A549 (cell line): Measurements from ENCODE around the gene UBASH3B. TPM values are rescaled to one million over a fixed set of nuclear protein-coding genes. Genes with fewer than 3 reads are reported as not detected.

ENCODE experiments used
- ATAC-seq, 2 experiments: fragments of 200-7000 bp in 1 of 2; fragments of >200 bp in 1 of 2; cut with Nextera tagmentation in 1 of 2; cut with Tn5 transposase in 1 of 2; 3 replicates each; pipeline versions ENCODE4 v1.8.0 to v1.9.1; 2018 to 2020; ENCODE audit warnings: mild to moderate bottlenecking in 1 of 2, moderate library complexity in 1 of 2
- CTCF ChIA-PET: fragments of 300-600 bp; sonication (Branson Sonifier 250); formaldehyde crosslinking; extraction: SDS; loops from one replicate; lab custom pipeline; 2021; ENCODE audit warnings: antibody characterized with exemption, inconsistent platforms; lab: Yijun Ruan, JAX
- POLR2A ChIA-PET: fragments of 350-600 bp; formaldehyde crosslinking; extraction: SDS; loops from one replicate; lab custom pipeline; 2021; ENCODE audit warnings: antibody characterized with exemption, inconsistent platforms; lab: Yijun Ruan, JAX
- DNase-seq, 2 experiments: peaks; one replicate each; pipeline versions ENCODE4 v3.0.0 to v3.0.0-alpha.2; 2011 to 2016; ENCODE audit warnings: low read depth in 1 of 2, low spot score in 1 of 2
- FAIRE-seq: peaks from 2 replicates; lab custom pipeline; 2011; peaks lifted over from hg19 to GRCh38; lab: Jason Lieb, UNC
- H3K27ac ChIP-seq, 2 experiments: fragments of >200 bp; sonication (Bioruptor Twin); formaldehyde crosslinking; 3 replicates each; pipeline ENCODE4 v1.5.1; 2016 to 2017
- H3K4me1 ChIP-seq: fragments of >200 bp; sonication (Bioruptor Twin); formaldehyde crosslinking; 3 replicates; pipeline ENCODE4 v1.6.1; 2016
- H3K4me2 ChIP-seq: fragments of >200 bp; sonication (Bioruptor Twin); formaldehyde crosslinking; 3 replicates; pipeline ENCODE4 v1.6.1; 2016
- H3K4me3 ChIP-seq: fragments of >200 bp; sonication (Bioruptor Twin); formaldehyde crosslinking; 3 replicates; pipeline ENCODE4 v1.5.1; 2016
- H3K9me3 ChIP-seq: fragments of >200 bp; sonication (Bioruptor Twin); formaldehyde crosslinking; 3 replicates; pipeline ENCODE4 v1.6.1; 2016
- CHD2 ChIP-seq: fragments of 150-350 bp; IDR thresholded peaks from 2 replicates; pipeline ENCODE4 v1.6.1; 2014; ENCODE audit warnings: low read length; ENCODE audit not compliant: partially characterized antibody
- CHD4 ChIP-seq: fragments of 200-600 bp; sonication (generic); IDR thresholded peaks from 2 replicates; pipeline ENCODE4 v1.6.1; 2016; ENCODE audit warnings: antibody characterized with exemption, mild to moderate bottlenecking, borderline replicate concordance
- EP300 ChIP-seq, 2 experiments: fragments of >200 bp; sonication (Bioruptor Twin); formaldehyde crosslinking; IDR thresholded peaks; 2 replicates in 1 of 2; 3 replicates in 1 of 2; pipeline ENCODE4 v1.6.1; 2016 to 2017
- FOSB ChIP-seq: fragments of 250-450 bp; sonication (Bioruptor Pico); IDR thresholded peaks from 2 replicates; pipeline ENCODE4 v1.5.0; 2020; ENCODE audit warnings: mild to moderate bottlenecking, moderate library complexity
- HDAC2 ChIP-seq: fragments of 200-600 bp; sonication (generic); IDR thresholded peaks from 2 replicates; pipeline ENCODE4 v1.6.1; 2016
- HOXB5 ChIP-seq: fragments of 250-450 bp; sonication (Bioruptor Pico); IDR thresholded peaks from 2 replicates; pipeline ENCODE4 v1.5.0; 2020; ENCODE audit warnings: mild to moderate bottlenecking, moderate library complexity
- JUNB ChIP-seq: fragments of >200 bp; sonication (Bioruptor Twin); formaldehyde crosslinking; IDR thresholded peaks from 2 replicates; pipeline ENCODE4 v1.6.1; 2016
- KDM1A ChIP-seq: fragments of 200-600 bp; sonication (generic); IDR thresholded peaks from 2 replicates; pipeline ENCODE4 v1.6.1; 2016; ENCODE audit warnings: low read depth, mild to moderate bottlenecking
- KDM5A ChIP-seq: fragments of 200-600 bp; sonication (generic); IDR thresholded peaks from 2 replicates; pipeline ENCODE4 v1.6.1; 2016; ENCODE audit warnings: antibody characterized with exemption, mild to moderate bottlenecking
- MAFK ChIP-seq: fragments of 450-650 bp; IDR thresholded peaks from 2 replicates; pipeline ENCODE4 v1.6.1; 2014; ENCODE audit not compliant: partially characterized antibody
- MAZ ChIP-seq: fragments of 150-350 bp; IDR thresholded peaks from 2 replicates; pipeline ENCODE4 v1.6.1; 2014; ENCODE audit warnings: antibody characterized with exemption, low read depth, low read length, borderline replicate concordance
- MYC ChIP-seq: IDR thresholded peaks from 2 replicates; pipeline ENCODE4 v1.6.1; 2012; ENCODE audit warnings: mild to moderate bottlenecking, inconsistent platforms, low read length, improper control_type of control experiment, borderline replicate concordance
- NFE2L2 ChIP-seq: fragments of 150-350 bp; conservative IDR thresholded peaks from 2 replicates; pipeline ENCODE4 v1.6.1; 2014; ENCODE audit warnings: low read length
- NPAS2 ChIP-seq: fragments of 250-450 bp; sonication (Bioruptor Pico); IDR thresholded peaks from 2 replicates; pipeline ENCODE4 v1.8.0; 2022; ENCODE audit warnings: mild to moderate bottlenecking, moderate library complexity, borderline replicate concordance
- PHF8 ChIP-seq: fragments of 200-600 bp; sonication (generic); IDR thresholded peaks from 2 replicates; pipeline ENCODE4 v1.6.1; 2016; ENCODE audit warnings: low read depth, mild to moderate bottlenecking, antibody characterized with exemption, moderate library complexity, borderline replicate concordance
- POLR2AphosphoS2 ChIP-seq: conservative IDR thresholded peaks from 2 replicates; pipeline ENCODE4 v1.6.1; 2012; ENCODE audit warnings: low read length, improper control_type of control experiment, inconsistent platforms
- SMC3 ChIP-seq: fragments of >200 bp; sonication (Bioruptor Twin); formaldehyde crosslinking; IDR thresholded peaks from 3 replicates; pipeline ENCODE4 v1.6.1; 2018; ENCODE audit warnings: inconsistent platforms
- TFCP2L1 ChIP-seq: fragments of 250-450 bp; sonication (Bioruptor Pico); IDR thresholded peaks from 2 replicates; pipeline ENCODE4 v1.5.0; 2021; ENCODE audit warnings: mild to moderate bottlenecking
- WGBS: methylation state at CpG from one replicate; pipeline ENCODE4 v1.1.6; 2017; ENCODE audit errors: missing lambda C conversion rate; 5-methylcytosine and 5-hydroxymethylcytosine counted together
- polyA plus RNA-seq, 4 experiments: library from polyadenylated mRNA; depleted of rRNA in 3 of 4; stranded (reverse); fragments of >200 nt; fragmentation: RNase III in 1 of 4; extraction: RNeasy Plus Mini Kit Qiagen cat#74134 plus additional on column Dnase treatment in 1 of 4; gene quantifications; 2 replicates in 3 of 4; 3 replicates in 1 of 4; pipeline ENCODE4 v1.2.3, GENCODE V29; 2011 to 2017
- TF ChIP-seq, protein P1 (sequence below): IDR thresholded peaks from 2 replicates; pipeline ENCODE4 v1.6.1; 2012; ENCODE audit warnings: low read depth, borderline replicate concordance

The UBASH3B gene
- polyA plus RNA-seq, 2 of the 4 experiments (the other 2 are of a cell fraction): 33.4 to 43.0 TPM

GRCh38 chr11:122701143-122701542 is 45.6 kb downstream of the UBASH3B start:
- 78% methylated on average over 4 of the region's 4 CpGs for WGBS
- H3K4me1 ChIP-seq: peaks cover 27% of the 10 kb centered on the region

DNA sequence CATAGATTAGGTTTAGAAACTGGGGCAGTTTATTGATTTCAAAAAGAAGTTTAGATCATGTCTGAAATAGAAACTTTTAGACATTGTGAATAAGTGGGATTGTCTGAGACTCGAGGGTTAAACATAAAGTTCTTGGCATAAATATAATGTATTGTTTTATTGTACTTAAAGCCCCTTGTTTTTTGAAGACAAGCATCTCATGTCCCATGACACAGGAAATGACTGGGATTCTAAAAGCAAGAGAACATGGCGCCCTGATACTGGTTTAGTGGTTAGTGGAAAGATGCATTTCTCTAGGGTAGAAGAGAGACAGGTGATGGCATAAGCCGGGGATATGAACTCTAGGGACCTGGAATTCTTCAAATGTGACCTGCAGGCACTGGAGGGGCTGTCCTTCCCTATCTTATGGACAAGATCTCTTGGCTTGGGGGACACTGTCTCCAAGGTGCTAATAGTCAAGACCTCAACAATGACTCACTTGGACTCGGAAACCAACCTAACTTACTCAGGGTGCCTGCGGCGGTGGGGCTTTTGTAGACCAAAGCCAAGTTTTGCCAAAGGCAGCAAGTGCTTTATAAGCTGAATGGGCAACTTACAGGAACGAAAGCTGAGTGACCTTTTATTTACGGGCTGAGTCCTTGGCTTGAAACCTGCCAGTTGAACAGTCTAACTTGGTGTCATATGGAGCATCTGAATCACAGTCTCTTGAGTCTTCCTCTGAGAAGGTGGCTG is 48.2 kb downstream of the UBASH3B start:
- Histone ChIP-seq H3K4me3 (no peak overlapping the region), H3K9me3 (no peaks in the 10 kb centered on the region), H3K27ac (no peak overlapping the region), H3K4me1 (peaks cover 34% of the 10 kb centered on the region)
- whole genome bisulfite sequencing: 88% methylated on average over 8 of the region's 8 CpGs
- POLR2A ChIA-PET: no interaction called here
- no peak for FAIRE-seq
- CTCF ChIA-PET: no interaction called here
- DNase-seq: no peak
- no peak for ATAC-seq
- no peak for TF ChIP-seq FOSB (CRISPR knock-in tag)
- TF ChIP-seq KDM1A: no peak
- no peak for TF ChIP-seq MAFK
- no peak for TF ChIP-seq KDM5A
- TF ChIP-seq POLR2AphosphoS2: no peak
- TF ChIP-seq MAZ: no peak
- TF ChIP-seq CHD2: no peak
- TF ChIP-seq JUNB: no peak
- TF ChIP-seq NPAS2 (CRISPR knock-in tag): no peak
- no peak for TF ChIP-seq HOXB5 (CRISPR knock-in tag)
- TF ChIP-seq HDAC2: no peak
- no peak for TF ChIP-seq NFE2L2
- TF ChIP-seq, protein P1, sequence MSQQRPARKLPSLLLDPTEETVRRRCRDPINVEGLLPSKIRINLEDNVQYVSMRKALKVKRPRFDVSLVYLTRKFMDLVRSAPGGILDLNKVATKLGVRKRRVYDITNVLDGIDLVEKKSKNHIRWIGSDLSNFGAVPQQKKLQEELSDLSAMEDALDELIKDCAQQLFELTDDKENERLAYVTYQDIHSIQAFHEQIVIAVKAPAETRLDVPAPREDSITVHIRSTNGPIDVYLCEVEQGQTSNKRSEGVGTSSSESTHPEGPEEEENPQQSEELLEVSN: no peak
- no peak for TF ChIP-seq TFCP2L1
- no peak for TF ChIP-seq PHF8
- no peak for TF ChIP-seq MYC
- TF ChIP-seq EP300 (IDR thresholded peaks at IDR 0.05): no peak
- TF ChIP-seq, all 56 proteins: peak for 0
- no peak overlapping the region for H3K4me2 ChIP-seq

More at GRCh38 chr11:122701143-122701542, 45.6 kb downstream of the UBASH3B start:
- Histone ChIP-seq H3K9me3 (no peaks in the 10 kb centered on the region), H3K27ac (no peak overlapping the region), H3K4me2 (no peak overlapping the region), H3K4me3 (no peak overlapping the region)
- ChIA-PET POLR2A (no interaction called here), CTCF (interaction anchor here (1.2 to 1.5 kb wide), 2 partner anchors 57 to 80 kb away, joined by 3 to 4 read pairs; no protein-coding TSS in a partner anchor)
- no peak for DNase-seq
- no peak for TF ChIP-seq SMC3
- FAIRE-seq: no peak
- no peak for ATAC-seq

GRCh38 chr11:122705396-122705795 is 49.9 kb downstream of the UBASH3B start:
- H3K4me3 ChIP-seq: no peak overlapping the region
- H3K4me1 ChIP-seq: peaks cover 51% of the 10 kb centered on the region
- DNase-seq (no peak), FAIRE-seq (no peak), ATAC-seq (no peak)
- no peaks in the 10 kb centered on the region for H3K9me3 ChIP-seq
- 95% methylated on average over 7 of the region's 7 CpGs for whole genome bisulfite sequencing
- ChIA-PET CTCF (interaction anchor here (0.6 kb wide), 1 partner anchor 43 kb away, joined by 4 read pairs; no protein-coding TSS in a partner anchor), POLR2A (no interaction called here)
- no peak for TF ChIP-seq CHD4
- H3K27ac ChIP-seq: peak overlapping the region in 1 of 2 experiments; percentile 76; a peak in 3 of 6 replicates
- H3K4me2 ChIP-seq: no peak overlapping the region
